ACHN (cell line): ENCODE measurements around the gene ZXDB.
"Not testable (repeated sequence)": the region's sequence is repeated elsewhere in the genome, so short reads cannot be mapped to it uniquely, and the experiment has no call there.

Experiments used
- DNase-seq: peaks from one replicate; pipeline ENCODE4 v3.0.0-alpha.2; 2015
- in situ Hi-C: cut with HindIII; loops from 2 replicates; pipeline ENCODE4 v1.10.0; 2017; ENCODE audit warnings: low sequenced_read_pairs, low pct_ligation_motif_present, low pct_unique_long_range_greater_than_20kb

The ZXDB gene

GRCh38 chrX:57591284-57592159, at the start of gene ZXDB:
ZXDB (plus strand) TSS chrX:57592011; CDS start chrX:57592049, 38 bp downstream.
- DNase-seq, in situ Hi-C loops: not testable (repeated sequence)

- in situ Hi-C loops: no loop called here
- DNase-seq: no peak
These were observed 26.6 kb upstream of the ZXDB start for GRCh38 chrX:57565198-57565597.

- DNase-seq: no peak
- in situ Hi-C loops: no loop called here
These were observed 18.1 kb upstream of the ZXDB start for GRCh38 chrX:57573754-57574153.

- in situ Hi-C loops, DNase-seq: not testable (repeated sequence)
These were observed 8.9 kb upstream of the ZXDB start for GRCh38 chrX:57582948-57583347.

- in situ Hi-C loops: no loop called here
- no peak for DNase-seq
These were observed 8.3 kb upstream of the ZXDB start for GRCh38 chrX:57583477-57583876.

GRCh38 chrX:57586360-57586759, 5.5 kb upstream of the ZXDB start:
- in situ Hi-C loops: no loop called here

GRCh38 chrX:57587062-57587461, 4.7 kb upstream of the ZXDB start:
- no peak for DNase-seq
- in situ Hi-C loops: no loop called here

More at GRCh38 chrX:57586360-57586759, 5.5 kb upstream of the ZXDB start:
- no peak for DNase-seq

- no peak for DNase-seq
- in situ Hi-C loops: no loop called here
These were observed 4.2 kb upstream of the ZXDB start for GRCh38 chrX:57587607-57588006.

GRCh38 chrX:57592160-57592893, 516 bp downstream of the ZXDB start:
- peak; percentile 9 for DNase-seq
- in situ Hi-C loops: not testable (repeated sequence)

- in situ Hi-C loops: not testable (repeated sequence)
- peak; percentile 50 for DNase-seq
These were observed 1.0 kb downstream of the ZXDB start for GRCh38 chrX:57592894-57593215.

GRCh38 chrX:57595381-57595811, 3.6 kb downstream of the ZXDB start:
- in situ Hi-C loops: no loop called here
- peak; percentile 8 for DNase-seq

- no peak for DNase-seq
- in situ Hi-C loops: no loop called here
These were observed 4.3 kb downstream of the ZXDB start for GRCh38 chrX:57596109-57596508.

- in situ Hi-C loops: no loop called here
These were observed 4.7 kb downstream of the ZXDB start for GRCh38 chrX:57596516-57596915.

GRCh38 chrX:57607295-57608187, 15.7 kb downstream of the ZXDB start:
- no peak for DNase-seq
- in situ Hi-C loops: no loop called here

More at GRCh38 chrX:57596516-57596915, 4.7 kb downstream of the ZXDB start:
- DNase-seq: no peak

GRCh38 chrX:57613351-57613750, 21.5 kb downstream of the ZXDB start:
- DNase-seq, in situ Hi-C loops: not testable (repeated sequence)

GRCh38 chrX:57629438-57629837, 37.6 kb downstream of the ZXDB start:
- in situ Hi-C loops: not testable (repeated sequence)

GRCh38 chrX:57640674-57641016, 48.8 kb downstream of the ZXDB start:
- no peak for DNase-seq
- in situ Hi-C loops: no loop called here

More at GRCh38 chrX:57629438-57629837, 37.6 kb downstream of the ZXDB start:
- not testable (repeated sequence) for DNase-seq

- in situ Hi-C loops: no loop called here
- no peak for DNase-seq
These were observed 49.5 kb downstream of the ZXDB start for GRCh38 chrX:57641338-57641737.

GRCh38 chrX:57643698-57644097, 51.9 kb downstream of the ZXDB start:
- in situ Hi-C loops: no loop called here
- no peak for DNase-seq
